Endothelial cell of umbilical vein (primary cell): ENCODE data around the gene GCGR. TPM values are rescaled to one million over a fixed set of nuclear protein-coding genes. Genes with fewer than 3 reads are reported as not detected.

Experiments used
- BruUV-seq: library from RNA; stranded (reverse); fragments of 400-500 nt; replicated peaks from 2 replicates; lab custom pipeline; 2021; lab: Mats Ljungman, UMichigan
- CTCF ChIA-PET: fragments of 300-600, 350-600 bp; sonication (Branson Sonifier 250); formaldehyde crosslinking; loops from one replicate; lab custom pipeline; 2021; ENCODE audit warnings: antibody characterized with exemption, inconsistent platforms; lab: Charles Lee
- POLR2A ChIA-PET: fragments of 300-600, 350-600 bp; sonication (Branson Sonifier 250); formaldehyde crosslinking; loops from one replicate; lab custom pipeline; 2021; ENCODE audit warnings: antibody characterized with exemption, inconsistent platforms; lab: Charles Lee
- DNase-seq: peaks from one replicate; pipeline ENCODE4 v3.0.0-alpha.2; 2011; ENCODE audit warnings: low read depth, low spot score
- FAIRE-seq: peaks from 2 replicates; lab custom pipeline; 2011; peaks lifted over from hg19 to GRCh38; lab: Jason Lieb, UNC
- H2AFZ ChIP-seq: 2 replicates; pipeline ENCODE4 v1.6.0; 2012; ENCODE audit warnings: low read depth, low read length, control low read depth, inconsistent platforms
- H3K27ac ChIP-seq: 2 replicates; pipeline ENCODE4 v1.5.1; 2011; ENCODE audit warnings: low read depth, mild to moderate bottlenecking, control low read depth, low read length, moderate library complexity; ENCODE audit not compliant: insufficient read depth
- H3K27me3 ChIP-seq, 2 experiments: 2 replicates each; pipeline versions ENCODE4 v1.6.0 to v1.6.1; 2011; ENCODE audit warnings: low read length in 2 of 2, mixed read lengths in 1 of 2; ENCODE audit not compliant: control insufficient read depth in 2 of 2, insufficient read depth in 2 of 2
- H3K36me3 ChIP-seq, 2 experiments: 2 replicates in 1 of 2; 3 replicates in 1 of 2; pipeline ENCODE4 v1.5.1; 2011; ENCODE audit warnings: low read length in 2 of 2, mild to moderate bottlenecking in 1 of 2, moderate library complexity in 1 of 2; ENCODE audit not compliant: control insufficient read depth in 2 of 2, insufficient read depth in 2 of 2; ENCODE audit errors: extremely low read depth in 1 of 2
- H3K4me1 ChIP-seq: 3 replicates; pipeline ENCODE4 v1.5.1; 2011; ENCODE audit warnings: mild to moderate bottlenecking, low read length; ENCODE audit not compliant: control insufficient read depth, insufficient read depth; ENCODE audit errors: extremely low read depth
- H3K4me2 ChIP-seq: 2 replicates; pipeline ENCODE4 v1.6.1; 2011; ENCODE audit warnings: low read length, control low read depth, mixed read lengths; ENCODE audit not compliant: insufficient read depth
- H3K4me3 ChIP-seq, 3 experiments: fragments of 200-600 bp in 1 of 3; sonication (generic), shearing (Covaris generic) in 1 of 3; replicated peaks in 1 of 3; 2 replicates each; pipeline ENCODE4 v1.5.1; 2011 to 2016; ENCODE audit warnings: control low read depth in 3 of 3, low read length in 3 of 3, mild to moderate bottlenecking in 2 of 3, inconsistent platforms in 1 of 3, low read depth in 1 of 3, moderate library complexity in 1 of 3; ENCODE audit not compliant: insufficient read depth in 1 of 3
- H3K79me2 ChIP-seq: 2 replicates; pipeline ENCODE4 v1.6.0; 2012; ENCODE audit warnings: low read length, inconsistent platforms; ENCODE audit not compliant: control insufficient read depth, insufficient read depth
- H3K9ac ChIP-seq: replicated peaks from 2 replicates; pipeline ENCODE3; 2011; ENCODE audit warnings: low read length, control low read depth; ENCODE audit not compliant: insufficient read depth; ENCODE audit errors: extremely low read depth
- H3K9me1 ChIP-seq: replicated peaks from 3 replicates; pipeline ENCODE4 v1.6.0; 2011; ENCODE audit warnings: mild to moderate bottlenecking, low read length; ENCODE audit not compliant: control insufficient read depth, insufficient read depth; ENCODE audit errors: extremely low read depth
- H3K9me3 ChIP-seq: replicated peaks from 2 replicates; pipeline ENCODE4 v1.5.1; 2012; ENCODE audit warnings: low read length, inconsistent platforms; ENCODE audit not compliant: control insufficient read depth, insufficient read depth
- H4K20me1 ChIP-seq: replicated peaks from 2 replicates; pipeline ENCODE3; 2011; ENCODE audit warnings: mild to moderate bottlenecking, low read length; ENCODE audit not compliant: control insufficient read depth, insufficient read depth; ENCODE audit errors: extremely low read depth
- EZH2 ChIP-seq: IDR thresholded peaks from 2 replicates; pipeline ENCODE4 v1.6.1; 2012; ENCODE audit warnings: borderline replicate concordance, low read depth, mild to moderate bottlenecking, moderate library complexity, low read length, inconsistent platforms; ENCODE audit not compliant: severe bottlenecking
- FOS ChIP-seq: IDR thresholded peaks from 2 replicates; pipeline ENCODE4 v1.6.1; 2011; ENCODE audit warnings: mild to moderate bottlenecking, low read length, moderate library complexity, borderline replicate concordance; ENCODE audit not compliant: insufficient read depth
- GATA2 ChIP-seq: IDR thresholded peaks from 2 replicates; pipeline ENCODE4 v1.7.0; 2011; ENCODE audit warnings: low read depth, mild to moderate bottlenecking, moderate library complexity, mixed read lengths, low read length; ENCODE audit not compliant: insufficient read length, insufficient read depth
- JUN ChIP-seq: IDR thresholded peaks from 2 replicates; pipeline ENCODE4 v1.6.1; 2011; ENCODE audit warnings: borderline replicate concordance, low read depth; ENCODE audit not compliant: insufficient read length, insufficient read depth
- MYC ChIP-seq: IDR thresholded peaks from one replicate; pipeline ENCODE4 v1.6.1; 2011; ENCODE audit warnings: mild to moderate bottlenecking, low read depth, low read length
- POLR2A ChIP-seq: IDR thresholded peaks from 2 replicates; pipeline ENCODE4 v1.6.1; 2012; ENCODE audit warnings: low read depth, mild to moderate bottlenecking, control low read depth, low read length
- POLR2AphosphoS5 ChIP-seq: IDR thresholded peaks from 2 replicates; pipeline ENCODE4 v1.6.1; 2012; ENCODE audit warnings: low read depth, mild to moderate bottlenecking, control low read depth, low read length, moderate library complexity; ENCODE audit not compliant: insufficient read depth
- dilution Hi-C: fragments of 300-500 bp; cut with MboI; formaldehyde crosslinking; loops from one replicate; pipeline ENCODE4 v1.15.0; 2019; ENCODE audit warnings: low sequenced_read_pairs; ENCODE audit not compliant: extremely low pct_ligation_motif_present
- intact Hi-C: fragments of 100-400 bp; cut with micrococcal nuclease; formaldehyde crosslinking; loops from one replicate; pipeline ENCODE4 v1.10.0; 2022
- polyA plus RNA-seq, 4 experiments: library from polyadenylated mRNA; depleted of rRNA in 3 of 4; stranded (reverse) in 3 of 4; unstranded in 1 of 4; fragments of >200 nt; gene quantifications; 2 replicates each; pipeline versions ENCODE4 v1.2.1 to v1.2.3, GENCODE V29; 2011 to 2012; ENCODE audit warnings: missing spikeins in 1 of 4
- total RNA-seq: library from RNA; stranded (reverse); gene quantifications from 2 replicates; pipeline ENCODE4 v1.2.3, GENCODE V29; 2021
- TF ChIP-seq, protein P1 (sequence below): IDR thresholded peaks from 2 replicates; pipeline ENCODE4 v1.6.1; 2011; ENCODE audit not compliant: insufficient read depth, insufficient read length
- TF ChIP-seq, protein P2 (sequence below), 2 donors: IDR thresholded peaks; 1 replicate in 1 of 2; 2 replicates in 1 of 2; pipeline ENCODE4 v1.5.1; 2011; ENCODE audit warnings: low read length in 2 of 2, mild to moderate bottlenecking in 2 of 2, moderate library complexity in 2 of 2, control low read depth in 1 of 2, inconsistent platforms in 1 of 2, low read depth in 1 of 2; ENCODE audit not compliant: insufficient read depth in 1 of 2; ENCODE audit errors: extremely low read depth in 1 of 2

The GCGR gene
- total and polyA plus RNA-seq, 2 donors (not counting 3 experiments of a cell fraction or from before 2014, with no cell fraction given): not detected

DNA sequence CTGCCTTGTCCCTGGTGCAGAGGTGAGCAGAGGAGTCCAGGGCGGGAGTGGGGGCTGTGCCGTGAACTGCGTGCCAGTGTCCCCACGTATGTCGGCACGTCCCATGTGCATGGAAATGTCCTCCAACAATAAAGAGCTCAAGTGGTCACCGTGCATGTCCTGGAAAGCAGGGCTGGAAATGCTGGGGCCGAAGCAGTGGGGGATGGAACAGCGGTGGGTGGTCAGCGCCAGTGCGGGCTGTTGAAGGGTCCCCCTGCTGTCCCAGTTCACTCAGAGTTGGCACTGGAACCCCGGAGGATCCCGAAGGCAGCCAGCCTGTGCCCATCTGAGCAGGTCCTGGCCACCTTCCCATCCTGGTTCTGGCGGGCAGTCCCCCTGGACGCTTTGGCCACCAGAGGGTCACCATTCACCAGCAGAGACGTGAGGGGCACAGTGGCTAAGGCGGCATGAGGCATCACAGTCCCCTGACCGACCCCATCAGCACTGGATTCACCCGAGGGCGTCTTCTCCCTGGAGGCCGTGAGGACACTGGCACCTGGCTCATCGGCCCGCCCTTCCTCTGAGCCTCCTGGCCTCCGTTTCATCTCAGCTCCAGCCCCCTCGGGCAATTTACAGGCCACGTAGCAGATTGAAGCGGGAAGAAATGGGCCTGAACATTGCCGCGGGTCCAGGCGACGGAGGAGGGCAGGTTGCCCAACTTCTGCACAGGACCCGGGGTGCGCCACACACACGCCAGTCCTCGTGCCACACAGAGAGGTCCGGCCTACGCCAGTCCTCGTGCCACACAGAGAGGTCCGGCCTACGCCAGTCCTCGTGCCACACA lies 10.1 kb downstream of the GCGR start:
- BruUV-seq: no TSS peak
- TF ChIP-seq FOS (no peak), EZH2 (no peak), JUN (no peak), MYC (no peak), POLR2AphosphoS5 (no peak), GATA2 (no peak), POLR2A (no peak)
- TF ChIP-seq, protein P1, sequence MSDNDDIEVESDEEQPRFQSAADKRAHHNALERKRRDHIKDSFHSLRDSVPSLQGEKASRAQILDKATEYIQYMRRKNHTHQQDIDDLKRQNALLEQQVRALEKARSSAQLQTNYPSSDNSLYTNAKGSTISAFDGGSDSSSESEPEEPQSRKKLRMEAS: no peak
- TF ChIP-seq, protein P2, sequence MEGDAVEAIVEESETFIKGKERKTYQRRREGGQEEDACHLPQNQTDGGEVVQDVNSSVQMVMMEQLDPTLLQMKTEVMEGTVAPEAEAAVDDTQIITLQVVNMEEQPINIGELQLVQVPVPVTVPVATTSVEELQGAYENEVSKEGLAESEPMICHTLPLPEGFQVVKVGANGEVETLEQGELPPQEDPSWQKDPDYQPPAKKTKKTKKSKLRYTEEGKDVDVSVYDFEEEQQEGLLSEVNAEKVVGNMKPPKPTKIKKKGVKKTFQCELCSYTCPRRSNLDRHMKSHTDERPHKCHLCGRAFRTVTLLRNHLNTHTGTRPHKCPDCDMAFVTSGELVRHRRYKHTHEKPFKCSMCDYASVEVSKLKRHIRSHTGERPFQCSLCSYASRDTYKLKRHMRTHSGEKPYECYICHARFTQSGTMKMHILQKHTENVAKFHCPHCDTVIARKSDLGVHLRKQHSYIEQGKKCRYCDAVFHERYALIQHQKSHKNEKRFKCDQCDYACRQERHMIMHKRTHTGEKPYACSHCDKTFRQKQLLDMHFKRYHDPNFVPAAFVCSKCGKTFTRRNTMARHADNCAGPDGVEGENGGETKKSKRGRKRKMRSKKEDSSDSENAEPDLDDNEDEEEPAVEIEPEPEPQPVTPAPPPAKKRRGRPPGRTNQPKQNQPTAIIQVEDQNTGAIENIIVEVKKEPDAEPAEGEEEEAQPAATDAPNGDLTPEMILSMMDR (IDR thresholded peaks at IDR 0.05; ENCODE audit: extremely low read depth in 1 of 2, insufficient read depth in 1 of 2, low read depth in 1 of 2, low read length in 2 of 2): no peak
- no peak overlapping the region for H2AFZ ChIP-seq
- H3K4me1 ChIP-seq: no peaks in the 10 kb centered on the region
- H3K79me2 ChIP-seq: no peaks in the 10 kb centered on the region
- H3K4me3 ChIP-seq: no peak overlapping the region
- POLR2A ChIA-PET: no interaction called here
- peaks cover 0 to 2% of the 10 kb centered on the region in 2 experiments for H3K27me3 ChIP-seq
- no peaks in the 10 kb centered on the region for H3K9me3 ChIP-seq
- dilution Hi-C loops (no loop called here), intact Hi-C loops (no loop called here)
- H3K9ac ChIP-seq: no peak overlapping the region
- H3K36me3 ChIP-seq: no peaks in the 10 kb centered on the region
- CTCF ChIA-PET: no interaction called here
- DNase-seq: no peak
- no peaks in the 10 kb centered on the region for H4K20me1 ChIP-seq
- no peaks in the 10 kb centered on the region for H3K9me1 ChIP-seq
- no peak for FAIRE-seq
- no peak overlapping the region for H3K27ac ChIP-seq
- no peak overlapping the region for H3K4me2 ChIP-seq
